Testis (tissue), 2 donors: ENCODE measurements around the gene CDYL2.

ENCODE experiments used
- POLR2A ChIP-seq: fragments of 450-650 bp; IDR thresholded peaks from one replicate; pipeline ENCODE4 v1.6.1; 2017; ENCODE audit warnings: antibody characterized with exemption, mild to moderate bottlenecking, moderate library complexity
- TF ChIP-seq, protein P1 (sequence below), 3 experiments: fragments of 450-650 bp in 2 of 3; fragments of 200-600 bp in 1 of 3; sonication (generic) in 1 of 3; IDR thresholded peaks; one replicate each; pipeline ENCODE4 v1.5.1; 2016 to 2019; ENCODE audit warnings: antibody characterized with exemption in 3 of 3, mild to moderate bottlenecking in 2 of 3, moderate library complexity in 1 of 3

DNA sequence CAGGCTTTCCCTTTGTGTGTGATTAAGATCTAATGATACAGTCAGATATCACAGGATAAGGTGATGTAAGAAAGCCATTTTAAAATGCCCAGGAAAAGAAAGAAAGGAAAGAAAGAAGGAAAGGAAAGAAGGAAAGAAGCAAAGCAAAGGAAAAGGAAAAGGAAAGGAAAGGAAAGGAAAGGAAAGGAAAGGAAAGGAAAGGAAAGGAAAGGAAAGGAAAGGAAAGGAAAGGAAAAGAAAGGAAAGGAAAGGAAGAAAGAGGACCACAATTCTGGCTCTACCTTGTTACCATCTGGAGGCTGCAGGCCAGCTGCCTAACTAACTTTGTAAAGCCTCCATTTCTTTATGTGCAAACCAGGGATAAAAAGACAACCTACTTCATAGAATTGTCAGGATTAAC is 132.0 kb downstream of the CDYL2 start:
- TF ChIP-seq, protein P1, sequence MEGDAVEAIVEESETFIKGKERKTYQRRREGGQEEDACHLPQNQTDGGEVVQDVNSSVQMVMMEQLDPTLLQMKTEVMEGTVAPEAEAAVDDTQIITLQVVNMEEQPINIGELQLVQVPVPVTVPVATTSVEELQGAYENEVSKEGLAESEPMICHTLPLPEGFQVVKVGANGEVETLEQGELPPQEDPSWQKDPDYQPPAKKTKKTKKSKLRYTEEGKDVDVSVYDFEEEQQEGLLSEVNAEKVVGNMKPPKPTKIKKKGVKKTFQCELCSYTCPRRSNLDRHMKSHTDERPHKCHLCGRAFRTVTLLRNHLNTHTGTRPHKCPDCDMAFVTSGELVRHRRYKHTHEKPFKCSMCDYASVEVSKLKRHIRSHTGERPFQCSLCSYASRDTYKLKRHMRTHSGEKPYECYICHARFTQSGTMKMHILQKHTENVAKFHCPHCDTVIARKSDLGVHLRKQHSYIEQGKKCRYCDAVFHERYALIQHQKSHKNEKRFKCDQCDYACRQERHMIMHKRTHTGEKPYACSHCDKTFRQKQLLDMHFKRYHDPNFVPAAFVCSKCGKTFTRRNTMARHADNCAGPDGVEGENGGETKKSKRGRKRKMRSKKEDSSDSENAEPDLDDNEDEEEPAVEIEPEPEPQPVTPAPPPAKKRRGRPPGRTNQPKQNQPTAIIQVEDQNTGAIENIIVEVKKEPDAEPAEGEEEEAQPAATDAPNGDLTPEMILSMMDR (IDR thresholded peaks at IDR 0.05), result no peak
- TF ChIP-seq POLR2A, result no peak
